Heart left ventricle (tissue), 13 donors: ENCODE measurements around the gene ARHGEF10L.

Source experiments
- CTCF ChIP-seq, 12 donors: fragments of 200-600 bp; sonication (generic) in 4 of 12; IDR thresholded peaks; one replicate each; pipeline versions ENCODE4 v1.5.0 to v1.8.0; 2018 to 2022; ENCODE audit warnings: antibody characterized with exemption in 12 of 12, mild to moderate bottlenecking in 5 of 12
- POLR2A ChIP-seq, 2 donors: fragments of 450-650 bp; IDR thresholded peaks; one replicate each; pipeline ENCODE4 v1.6.1; 2017; ENCODE audit warnings: antibody characterized with exemption in 2 of 2, mild to moderate bottlenecking in 2 of 2, moderate library complexity in 2 of 2
- donor health status: ischemic (EF 13 %, LVEDD 7.1; RV severe dilation, severe dysfunction).
- donor health status: DM: no; HTN: yes; CAD: no.
- donor health status: DM: no; HTN: no; CAD: no.
- donor health status: ischemic (EF 25% LVEDD 6.9; RV normal size, moderate dysfunction).
- donor health status: ischemic (EF 25% LVEDD 5.7; RV mildly dilated, moderate dysfunction).
- donor health status: ischemic (EF 35%, LVEDD 5.7; RV mildly dilated, moderate dysfunction).
- donor health status: nonischemic (EF 11% LVEDD 7.7; RV severe dilation, severe dysfunction).
- donor health status: DM: yes; HTN: yes; CAD: no.
- donor health status: PGD.
- donor health status: ischemic (EF 29% LVEDD 5.4; RV normal size, mild dysfunction).
- donor health status: nonischemic (EF 23%, LVEDD 6.1; RV moderate dilation, normal function).

- TF ChIP-seq POLR2A (IDR thresholded peaks at IDR 0.05) (no peak), CTCF (IDR thresholded peaks at IDR 0.05) (no peak)
These were observed 138.5 kb downstream of the ARHGEF10L start for GRCh38 chr1:17678011-17678410.
